GM19035 (cell line): ENCODE data around the gene RNASEH2A.

ENCODE experiments used
- ATAC-seq: cut with Tn5 transposase; IDR thresholded peaks from one replicate; pipeline ENCODE4 v1.9.1; 2021; ENCODE audit not compliant: unreplicated experiment

The RNASEH2A gene

GRCh38 chr19:12847159-12848139 lies 41.1 kb downstream of the RNASEH2A start:
- no peak for ATAC-seq

- ATAC-seq, result no peak
Observed at GRCh38 chr19:12856653-12857052, 50.3 kb downstream of the RNASEH2A start.

GRCh38 chr19:12858041-12858928 lies 51.9 kb downstream of the RNASEH2A start:
- no peak for ATAC-seq

DNA sequence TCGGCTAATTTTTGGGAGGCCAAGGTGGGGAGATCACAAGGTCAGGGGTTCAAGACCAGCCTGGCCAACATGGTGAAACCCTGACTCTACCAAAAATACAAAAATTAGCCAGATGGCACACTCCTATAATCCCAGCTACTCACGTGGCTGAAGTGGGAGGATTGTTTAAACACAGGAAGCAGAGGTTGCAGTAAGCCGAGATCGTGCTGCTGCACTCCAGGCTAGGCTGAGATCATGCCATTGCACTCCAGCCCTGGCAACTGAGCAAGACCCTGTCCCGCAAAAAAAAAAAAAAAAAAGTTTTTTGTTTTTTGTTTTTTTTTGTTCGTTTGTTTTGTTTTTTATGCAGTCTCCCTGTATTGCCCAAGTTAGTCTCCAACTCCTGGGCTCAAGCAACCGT lies 53.2 kb downstream of the RNASEH2A start:
- no peak for ATAC-seq
